ENCODE results near the gene GAL3ST1. TPM values are rescaled to one million over a fixed set of nuclear protein-coding genes. Genes with fewer than 3 reads are reported as not detected.
"Not testable (repeated sequence)": the region's sequence is repeated elsewhere in the genome, so short reads cannot be mapped to it uniquely, and the experiment has no call there.

The GAL3ST1 gene
- total RNA-seq, 4 donors from 2014 or later: 5.6 to 24.2 (median 8.7) TPM

DNA sequence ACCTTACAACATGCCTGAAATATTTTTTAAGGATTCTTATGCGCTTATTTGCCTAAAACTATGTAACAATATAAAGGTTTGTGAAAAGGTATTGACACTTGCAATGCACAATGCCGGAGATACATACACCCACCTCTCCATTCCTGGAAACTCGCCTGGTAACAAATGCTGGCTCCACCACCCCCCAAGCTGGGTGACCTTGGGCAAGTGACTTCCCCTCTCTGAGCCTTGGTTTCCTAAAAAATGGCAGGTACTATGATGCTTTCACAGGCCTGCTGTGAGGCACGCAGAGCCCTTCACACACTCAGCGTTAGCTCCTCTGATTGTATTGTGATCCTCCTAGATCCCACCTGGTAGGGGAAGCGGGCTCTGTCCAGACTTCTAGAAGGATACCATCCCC, 2.3 kb downstream of the GAL3ST1 start:
- DNase-seq: no peak
- in situ Hi-C loops (cut with MboI; ENCODE audit: low pct_ligation_motif_present in 1 of 4, low pct_unique_long_range_greater_than_20kb in 1 of 4, low sequenced_read_pairs in 3 of 4): no loop called here
- H3K36me3 ChIP-seq: peaks cover 0 to 6% (median 3%) of the 10 kb centered on the region in 4 donors
- H3K27ac ChIP-seq: peak overlapping the region in 1 of 4 donors; percentile 84
- intact Hi-C loops (cut with DNase I; ENCODE audit: low total_unique reads): no loop called here
- H3K27me3 ChIP-seq: no peaks in the 10 kb centered on the region
- no peaks in the 10 kb centered on the region for H3K9me3 ChIP-seq
- TF ChIP-seq POLR2AphosphoS5 (IDR thresholded peaks at IDR 0.05): no peak
- TF ChIP-seq POLR2A (IDR thresholded peaks at IDR 0.05): no peak
- TF ChIP-seq EP300 (IDR thresholded peaks at IDR 0.05; ENCODE audit: low read depth): no peak
- TF ChIP-seq, protein P1, sequence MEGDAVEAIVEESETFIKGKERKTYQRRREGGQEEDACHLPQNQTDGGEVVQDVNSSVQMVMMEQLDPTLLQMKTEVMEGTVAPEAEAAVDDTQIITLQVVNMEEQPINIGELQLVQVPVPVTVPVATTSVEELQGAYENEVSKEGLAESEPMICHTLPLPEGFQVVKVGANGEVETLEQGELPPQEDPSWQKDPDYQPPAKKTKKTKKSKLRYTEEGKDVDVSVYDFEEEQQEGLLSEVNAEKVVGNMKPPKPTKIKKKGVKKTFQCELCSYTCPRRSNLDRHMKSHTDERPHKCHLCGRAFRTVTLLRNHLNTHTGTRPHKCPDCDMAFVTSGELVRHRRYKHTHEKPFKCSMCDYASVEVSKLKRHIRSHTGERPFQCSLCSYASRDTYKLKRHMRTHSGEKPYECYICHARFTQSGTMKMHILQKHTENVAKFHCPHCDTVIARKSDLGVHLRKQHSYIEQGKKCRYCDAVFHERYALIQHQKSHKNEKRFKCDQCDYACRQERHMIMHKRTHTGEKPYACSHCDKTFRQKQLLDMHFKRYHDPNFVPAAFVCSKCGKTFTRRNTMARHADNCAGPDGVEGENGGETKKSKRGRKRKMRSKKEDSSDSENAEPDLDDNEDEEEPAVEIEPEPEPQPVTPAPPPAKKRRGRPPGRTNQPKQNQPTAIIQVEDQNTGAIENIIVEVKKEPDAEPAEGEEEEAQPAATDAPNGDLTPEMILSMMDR (IDR thresholded peaks at IDR 0.05): no peak
- peaks cover 3 to 41% (median 31%) of the 10 kb centered on the region in 4 donors for H3K4me1 ChIP-seq
- no peak overlapping the region for H3K4me3 ChIP-seq
- 88 to 100% methylated on average over 2 to 6 of the region's 6 CpGs for WGBS, 2 donors (ENCODE audit: low coverage in 1 of 2)

DNA sequence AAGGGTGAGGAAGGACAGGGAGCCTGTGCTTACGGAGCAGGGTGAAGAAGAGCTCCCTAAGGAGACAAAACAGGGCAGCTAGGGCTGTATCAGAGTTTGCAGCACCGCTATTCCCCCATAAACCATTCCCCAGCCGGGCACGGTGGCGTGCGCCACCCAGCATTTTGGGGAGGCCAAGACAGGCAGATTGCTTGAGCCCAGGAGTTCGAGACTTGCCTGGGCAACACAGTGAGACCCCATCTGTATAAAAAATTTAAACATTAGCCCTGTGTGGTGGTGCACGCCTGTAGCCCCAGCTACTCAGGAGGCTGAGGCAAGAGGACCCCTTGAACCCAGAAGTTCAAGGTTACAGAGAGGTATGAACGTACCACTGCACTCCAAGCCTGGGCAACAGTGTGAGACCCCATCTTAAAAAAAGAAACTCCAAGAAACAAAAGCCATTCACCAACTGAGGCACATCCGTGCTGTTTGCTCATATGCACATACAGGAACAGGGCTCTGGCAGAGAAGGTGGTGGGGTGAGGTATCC, 4.7 kb downstream of the GAL3ST1 start:
- no peak overlapping the region for H3K4me3 ChIP-seq
- H3K9me3 ChIP-seq: no peaks in the 10 kb centered on the region
- H3K27me3 ChIP-seq: no peaks in the 10 kb centered on the region
- peaks cover under 1 to 33% (median 22%) of the 10 kb centered on the region in 4 donors for H3K4me1 ChIP-seq
- in situ Hi-C loops (cut with MboI; ENCODE audit: low pct_ligation_motif_present in 1 of 4, low pct_unique_long_range_greater_than_20kb in 1 of 4, low sequenced_read_pairs in 3 of 4): no loop called here
- 87 to 100% methylated on average over 1 to 10 of the region's 10 CpGs for WGBS, 2 donors (ENCODE audit: low coverage in 1 of 2)
- TF ChIP-seq POLR2AphosphoS5 (IDR thresholded peaks at IDR 0.05) (no peak), POLR2A (IDR thresholded peaks at IDR 0.05) (no peak), EP300 (IDR thresholded peaks at IDR 0.05; ENCODE audit: low read depth) (no peak)
- TF ChIP-seq, protein P1 (IDR thresholded peaks at IDR 0.05): no peak
- intact Hi-C loops (cut with DNase I; ENCODE audit: low total_unique reads): loop anchor here (1.0 kb wide), 1 partner anchor 17 kb away; no protein-coding TSS in a partner anchor
- no peaks in the 10 kb centered on the region for H3K36me3 ChIP-seq
- no peak overlapping the region for H3K27ac ChIP-seq
- DNase-seq: no peak

DNA sequence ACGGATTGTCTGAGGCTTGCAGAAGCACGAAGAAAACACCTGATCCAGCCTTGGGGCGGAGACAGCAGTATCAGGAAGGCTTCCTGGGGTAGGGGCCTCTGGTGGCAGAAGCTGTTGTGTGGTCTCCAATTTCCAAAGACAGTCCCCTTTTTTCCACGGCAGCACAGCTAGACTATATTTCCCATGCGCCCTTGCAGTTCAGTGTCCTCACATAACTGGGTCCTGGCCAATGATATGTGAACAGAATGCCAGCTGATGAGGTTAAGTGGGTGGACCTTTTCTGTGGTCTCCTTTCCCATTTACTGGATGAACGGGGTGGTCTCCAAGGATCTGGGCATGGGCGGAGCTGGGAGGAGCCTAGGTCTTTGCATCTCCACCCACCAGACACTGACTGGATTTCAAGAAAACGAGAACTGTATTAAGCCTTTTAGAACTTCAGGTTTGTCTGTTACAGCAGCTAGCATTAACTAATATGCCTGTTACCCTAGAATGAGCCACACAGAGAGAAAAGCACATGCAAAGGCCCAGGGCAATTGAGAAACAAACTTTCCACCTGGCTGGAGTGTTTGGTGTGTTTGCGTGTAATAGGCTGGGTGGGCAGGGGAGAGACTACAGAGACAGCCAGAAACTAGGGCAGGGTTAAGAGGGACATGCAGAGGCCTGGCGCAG, 6.2 kb downstream of the GAL3ST1 start:
- TF ChIP-seq POLR2A (IDR thresholded peaks at IDR 0.05): no peak
- TF ChIP-seq POLR2AphosphoS5 (IDR thresholded peaks at IDR 0.05): no peak
- no peak for TF ChIP-seq EP300 (IDR thresholded peaks at IDR 0.05; ENCODE audit: low read depth)
- TF ChIP-seq, protein P1 (IDR thresholded peaks at IDR 0.05): no peak
- in situ Hi-C loops (cut with MboI; ENCODE audit: low pct_ligation_motif_present in 1 of 4, low pct_unique_long_range_greater_than_20kb in 1 of 4, low sequenced_read_pairs in 3 of 4): no loop called here
- WGBS, 2 donors (ENCODE audit: low coverage in 1 of 2): 78 to 94% methylated on average over 2 to 10 of the region's 10 CpGs

DNA sequence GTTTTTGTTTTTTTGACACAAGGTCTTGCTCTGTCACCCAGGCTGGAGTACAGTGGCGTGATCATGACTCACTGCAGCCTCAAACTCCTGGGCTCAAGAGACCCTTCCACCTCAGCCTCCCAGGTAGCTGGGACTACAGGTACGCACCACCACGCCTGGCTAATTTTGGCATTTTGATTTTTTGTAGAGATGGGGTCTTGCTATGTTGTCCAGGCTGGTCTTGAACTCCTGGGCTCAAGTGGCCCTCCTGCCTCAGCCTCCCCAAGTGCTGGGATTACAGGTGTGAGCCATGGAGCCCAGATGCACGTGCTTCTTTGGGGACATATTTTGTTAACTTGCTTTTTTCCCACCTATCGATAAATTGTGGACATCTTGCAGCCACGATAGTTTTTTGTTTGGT, 7.2 kb downstream of the GAL3ST1 start:
- intact Hi-C loops (cut with DNase I; ENCODE audit: low total_unique reads); DNase-seq; H3K9me3 ChIP-seq; H3K4me3 ChIP-seq; H3K27ac ChIP-seq; in situ Hi-C loops (cut with MboI; ENCODE audit: low pct_ligation_motif_present in 1 of 4, low pct_unique_long_range_greater_than_20kb in 1 of 4, low sequenced_read_pairs in 3 of 4); H3K36me3 ChIP-seq; H3K27me3 ChIP-seq: not testable (repeated sequence)
- H3K4me1 ChIP-seq: peaks cover 0 to 12% (median 3%) of the 10 kb centered on the region in 4 donors
- 91 to 100% methylated on average over 1 to 6 of the region's 6 CpGs for WGBS, 2 donors (ENCODE audit: low coverage in 1 of 2)

More for the DNA sequence above, 6.2 kb downstream of the GAL3ST1 start:
- Histone ChIP-seq H3K9me3 (no peaks in the 10 kb centered on the region), H3K4me3 (no peak overlapping the region), H3K27ac (no peak overlapping the region), H3K27me3 (no peaks in the 10 kb centered on the region), H3K4me1 (peaks cover 0 to 22% (median 12%) of the 10 kb centered on the region in 4 donors), H3K36me3 (no peaks in the 10 kb centered on the region)
- DNase-seq: no peak
- intact Hi-C loops (cut with DNase I; ENCODE audit: low total_unique reads): no loop called here

Measured in transverse colon (tissue), 4 donors.